Transverse colon (tissue), 4 donors: ENCODE results near the gene TCF19.

Source experiments
- EP300 ChIP-seq: sonication (generic); formaldehyde crosslinking; IDR thresholded peaks from one replicate; pipeline ENCODE4 v1.6.1; 2017; ENCODE audit warnings: antibody characterized with exemption, low read depth
- POLR2A ChIP-seq: fragments of 450-650 bp; IDR thresholded peaks from one replicate; pipeline ENCODE4 v1.6.1; 2016; ENCODE audit warnings: antibody characterized with exemption, mild to moderate bottlenecking, moderate library complexity
- POLR2AphosphoS5 ChIP-seq, 3 donors: sonication (generic); formaldehyde crosslinking; IDR thresholded peaks; one replicate each; pipeline ENCODE4 v1.6.1; 2016; ENCODE audit warnings: antibody characterized with exemption in 3 of 3
- TF ChIP-seq, protein P1 (sequence below), 5 experiments: fragments of 200-600 bp in 3 of 5; fragments of 450-650 bp in 2 of 5; sonication (generic) in 3 of 5; IDR thresholded peaks; 1 replicate in 2 of 5; 2 replicates in 3 of 5; pipeline ENCODE4 v1.5.1; 2016 to 2017; ENCODE audit warnings: antibody characterized with exemption in 5 of 5, inconsistent platforms in 3 of 5, mild to moderate bottlenecking in 2 of 5, moderate library complexity in 1 of 5

DNA sequence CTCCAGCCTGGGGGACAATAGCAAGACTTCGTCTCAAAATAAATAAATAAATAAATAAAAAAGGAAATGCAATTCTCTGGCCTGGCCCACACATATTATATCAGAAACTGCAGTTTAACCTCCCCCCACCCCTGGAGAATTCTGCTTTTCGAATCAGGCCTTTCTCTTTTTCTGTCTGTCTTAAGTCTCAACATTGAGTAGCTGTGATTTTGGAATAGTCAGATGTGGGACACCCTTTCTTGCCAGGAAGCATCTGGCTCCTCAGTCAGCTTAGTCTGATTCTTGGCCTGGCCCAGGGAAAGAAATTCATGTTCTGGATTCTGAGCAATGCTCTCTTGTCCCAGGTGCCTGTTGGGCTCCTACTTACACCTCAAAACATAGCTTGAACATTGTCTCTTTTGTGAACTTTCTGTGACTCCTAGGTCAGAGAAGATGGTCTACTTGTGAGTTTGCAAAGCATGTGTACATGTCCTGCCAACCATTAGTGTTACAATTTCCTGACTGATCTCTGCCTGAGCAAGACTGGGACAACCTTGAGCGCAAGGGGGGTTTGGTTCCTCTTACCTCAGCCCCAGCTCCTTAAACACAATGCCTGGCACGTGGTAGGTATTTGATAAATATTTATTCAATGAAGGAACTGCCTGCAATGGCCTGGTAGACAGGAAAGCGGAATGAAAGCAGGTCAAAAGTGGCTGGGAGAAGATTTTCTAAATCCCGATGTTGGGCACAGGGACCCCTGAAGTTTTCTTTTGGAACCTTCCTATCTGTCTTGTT, 35.9 kb downstream of the TCF19 start:
- TF ChIP-seq POLR2A (no peak), POLR2AphosphoS5 (IDR thresholded peaks at IDR 0.05) (no peak), EP300 (no peak)
- TF ChIP-seq, protein P1, sequence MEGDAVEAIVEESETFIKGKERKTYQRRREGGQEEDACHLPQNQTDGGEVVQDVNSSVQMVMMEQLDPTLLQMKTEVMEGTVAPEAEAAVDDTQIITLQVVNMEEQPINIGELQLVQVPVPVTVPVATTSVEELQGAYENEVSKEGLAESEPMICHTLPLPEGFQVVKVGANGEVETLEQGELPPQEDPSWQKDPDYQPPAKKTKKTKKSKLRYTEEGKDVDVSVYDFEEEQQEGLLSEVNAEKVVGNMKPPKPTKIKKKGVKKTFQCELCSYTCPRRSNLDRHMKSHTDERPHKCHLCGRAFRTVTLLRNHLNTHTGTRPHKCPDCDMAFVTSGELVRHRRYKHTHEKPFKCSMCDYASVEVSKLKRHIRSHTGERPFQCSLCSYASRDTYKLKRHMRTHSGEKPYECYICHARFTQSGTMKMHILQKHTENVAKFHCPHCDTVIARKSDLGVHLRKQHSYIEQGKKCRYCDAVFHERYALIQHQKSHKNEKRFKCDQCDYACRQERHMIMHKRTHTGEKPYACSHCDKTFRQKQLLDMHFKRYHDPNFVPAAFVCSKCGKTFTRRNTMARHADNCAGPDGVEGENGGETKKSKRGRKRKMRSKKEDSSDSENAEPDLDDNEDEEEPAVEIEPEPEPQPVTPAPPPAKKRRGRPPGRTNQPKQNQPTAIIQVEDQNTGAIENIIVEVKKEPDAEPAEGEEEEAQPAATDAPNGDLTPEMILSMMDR (IDR thresholded peaks at IDR 0.05) = no peak
